Gastroesophageal sphincter (tissue), 4 donors: ENCODE results near the gene GTF2IRD2. TPM values are rescaled to one million over a fixed set of nuclear protein-coding genes. Genes with fewer than 3 reads are reported as not detected.
A peak's percentile ranks its signal among the peaks of the same experiment; 100 is the strongest.
"Not testable (repeated sequence)": the region's sequence is repeated elsewhere in the genome, so short reads cannot be mapped to it uniquely, and the experiment has no call there.

Experiments
- ATAC-seq: fragments of 150-250 bp; one replicate; pipeline ENCODE4 v1.9.1; 2016; ENCODE audit warnings: mild to moderate bottlenecking, moderate library complexity
- H3K27ac ChIP-seq, 4 donors: fragments of 200-600 bp; sonication (generic) in 3 of 4; 1 replicate in 3 of 4; 2 replicates in 1 of 4; pipeline ENCODE4 v1.5.1; 2016 to 2019
- H3K27me3 ChIP-seq: fragments of 200-600 bp; sonication (generic); one replicate; pipeline ENCODE4 v1.5.1; 2019
- H3K36me3 ChIP-seq, 2 donors: fragments of 200-600 bp; sonication (generic); one replicate each; pipeline ENCODE4 v1.5.1; 2019; ENCODE audit warnings: control low read depth in 1 of 2
- H3K4me1 ChIP-seq, 3 donors: fragments of 200-600 bp; sonication (generic); 1 replicate in 2 of 3; 2 replicates in 1 of 3; pipeline ENCODE4 v1.5.1; 2016 to 2019; ENCODE audit warnings: control low read depth in 2 of 3
- H3K4me3 ChIP-seq, 2 donors: fragments of 200-600 bp; sonication (generic); one replicate each; pipeline ENCODE4 v1.5.1; 2019; ENCODE audit warnings: mild to moderate bottlenecking in 1 of 2, moderate library complexity in 1 of 2
- H3K9me3 ChIP-seq, 3 donors: fragments of 200-600 bp; sonication (generic); one replicate each; pipeline ENCODE4 v1.5.1; 2017 to 2019; ENCODE audit warnings: control low read depth in 2 of 3
- CTCF ChIP-seq, 4 experiments: fragments of 200-600 bp in 2 of 4; fragments of 450-650 bp in 2 of 4; sonication (generic) in 1 of 4; IDR thresholded peaks; one replicate each; pipeline ENCODE4 v1.5.1; 2017 to 2019; ENCODE audit warnings: antibody characterized with exemption in 4 of 4, mild to moderate bottlenecking in 2 of 4, moderate library complexity in 2 of 4
- POLR2A ChIP-seq, 2 donors: fragments of 450-650 bp; IDR thresholded peaks; one replicate each; pipeline ENCODE4 v1.6.1; 2017; ENCODE audit warnings: antibody characterized with exemption in 2 of 2, mild to moderate bottlenecking in 2 of 2, moderate library complexity in 1 of 2
- POLR2AphosphoS5 ChIP-seq: sonication (generic); formaldehyde crosslinking; IDR thresholded peaks from one replicate; pipeline ENCODE4 v1.6.1; 2017; ENCODE audit warnings: antibody characterized with exemption
- WGBS, 2 donors: methylation state at CpG; one replicate each; pipeline ENCODE4 v1.1.5; 2018; ENCODE audit warnings: low coverage in 1 of 2; 5-methylcytosine and 5-hydroxymethylcytosine counted together
- total RNA-seq, 4 donors: library from RNA; depleted of rRNA; stranded (reverse); fragments of >200 nt; gene quantifications; one replicate each; pipeline ENCODE4 v1.1.0, GENCODE V29; 2016

Gene GTF2IRD2
- total RNA-seq, result 10 to 100 TPM in 3 of 4 donors, 1 to 10 TPM in 1; 7.9 to 45.6 (median 31.9) TPM

GRCh38 chr7:74850833-74851721 lies at the start of gene GTF2IRD2:
Gene GTF2IRD2 (minus strand): TSS chr7:74851605. CDS start chr7:74836378, 15,227 bp downstream.
- H3K27me3 ChIP-seq, H3K4me1 ChIP-seq, H3K36me3 ChIP-seq, H3K9me3 ChIP-seq: not testable (repeated sequence)
- peak within 1 kb of the TSS; percentile 57 to 67 for H3K4me3 ChIP-seq
- ATAC-seq, result peak; percentile 94
- peak in 1 of 2 donors; percentile 16 for TF ChIP-seq POLR2A (IDR thresholded peaks at IDR 0.05)
- H3K27ac ChIP-seq, result peak within 1 kb of the TSS in 2 of 4 donors; percentile 90 to 98
- WGBS, 2 donors, result no CpG with 5 or more reads among the region's 97 CpGs

DNA sequence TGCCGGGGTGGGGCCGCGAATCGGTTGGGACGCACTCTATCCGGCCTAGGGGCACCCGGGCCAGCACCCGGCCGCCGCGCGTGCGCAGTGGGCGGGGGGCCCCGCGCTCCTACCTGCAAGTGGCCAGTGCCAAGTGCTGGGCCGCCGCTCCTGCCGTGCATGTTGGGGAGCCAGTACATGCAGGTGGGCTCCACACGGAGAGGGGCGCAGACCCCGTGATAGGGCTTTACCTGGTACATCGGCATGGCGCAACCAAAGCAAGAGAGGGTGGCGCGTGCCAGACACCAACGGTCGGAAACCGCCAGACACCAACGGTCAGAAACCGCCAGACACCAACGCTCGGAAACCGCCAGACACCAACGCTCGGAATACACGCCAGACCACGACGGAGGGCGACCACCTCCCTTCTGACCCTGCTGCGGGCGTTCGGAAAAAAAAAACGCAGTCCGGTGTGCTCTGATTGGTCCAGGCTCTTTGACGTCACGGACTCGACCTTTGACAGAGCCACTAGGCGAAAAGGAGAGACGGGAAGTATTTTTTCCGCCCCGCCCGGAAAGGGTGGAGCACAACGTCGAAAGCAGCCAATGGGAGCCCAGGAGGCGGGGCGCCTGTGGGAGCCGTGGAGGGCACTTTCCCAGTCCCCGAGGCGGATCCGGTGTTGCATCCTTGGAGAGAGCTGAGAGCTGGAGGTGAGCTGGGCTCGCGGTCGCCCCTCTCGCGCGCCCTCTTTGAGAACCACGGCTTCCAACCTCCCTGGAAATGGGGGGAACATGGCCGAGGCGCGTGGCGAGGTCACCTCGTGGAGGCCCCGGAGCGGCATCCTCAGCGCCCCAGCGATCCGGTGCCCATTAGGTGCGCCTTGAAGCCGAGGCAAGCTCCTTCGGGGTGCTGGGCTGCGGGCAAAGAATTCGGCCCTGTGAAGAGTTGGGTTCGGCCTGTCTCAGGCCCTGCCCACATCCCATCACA lies 39.0 kb upstream of the GTF2IRD2 start:
- ATAC-seq, result peak; percentile 91
- TF ChIP-seq CTCF (IDR thresholded peaks at IDR 0.05) (peak in 1 of 4 experiments; percentile 27), POLR2A (IDR thresholded peaks at IDR 0.05) (peak; percentile 35 to 52), POLR2AphosphoS5 (peak; percentile 55)
- H3K4me1 ChIP-seq, result not testable (repeated sequence)

GRCh38 chr7:74889518-74890129 lies 38.2 kb upstream of the GTF2IRD2 start:
- H3K27me3 ChIP-seq, H3K9me3 ChIP-seq, H3K4me1 ChIP-seq, ATAC-seq, H3K36me3 ChIP-seq, H3K27ac ChIP-seq: not testable (repeated sequence)
- 74 to 77% methylated on average over 10 to 11 of the region's 31 CpGs for WGBS, 2 donors
- peak overlapping the region in 1 of 2 donors; percentile 28 for H3K4me3 ChIP-seq

More for the DNA sequence above, 39.0 kb upstream of the GTF2IRD2 start:
- WGBS, 2 donors, result 0% methylated on average over 1 of the region's 84 CpGs; no CpG with 5 or more reads in 1 of the 2 donors
- not testable (repeated sequence) for H3K9me3 ChIP-seq, H3K36me3 ChIP-seq, H3K27me3 ChIP-seq
- peak overlapping the region; percentile 59 to 98 for H3K4me3 ChIP-seq
- H3K27ac ChIP-seq, result peak overlapping the region; percentile 87 to 97 (median 88)

DNA sequence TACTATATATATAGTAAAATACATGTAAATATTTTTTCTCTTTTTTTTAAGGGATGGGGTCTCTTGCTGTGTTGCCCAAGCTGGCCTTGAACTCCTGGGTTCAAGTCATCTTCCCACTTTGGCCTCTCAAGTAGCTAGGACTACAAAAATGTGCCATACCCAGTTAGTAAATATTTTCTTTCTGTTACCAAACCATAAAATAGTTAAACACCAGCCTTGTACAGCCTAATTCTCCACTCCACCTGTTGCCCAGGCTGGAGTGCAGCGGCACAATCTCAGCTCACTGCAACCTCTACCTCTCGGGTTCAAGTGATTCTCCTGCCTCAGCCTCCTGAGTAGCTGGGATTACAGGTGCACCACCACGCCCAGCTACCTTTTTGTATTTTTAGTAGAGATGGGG lies 33.9 kb upstream of the GTF2IRD2 start:
- not testable (repeated sequence) for ATAC-seq
- WGBS, 2 donors, result no CpG with 5 or more reads among the region's 3 CpGs

DNA sequence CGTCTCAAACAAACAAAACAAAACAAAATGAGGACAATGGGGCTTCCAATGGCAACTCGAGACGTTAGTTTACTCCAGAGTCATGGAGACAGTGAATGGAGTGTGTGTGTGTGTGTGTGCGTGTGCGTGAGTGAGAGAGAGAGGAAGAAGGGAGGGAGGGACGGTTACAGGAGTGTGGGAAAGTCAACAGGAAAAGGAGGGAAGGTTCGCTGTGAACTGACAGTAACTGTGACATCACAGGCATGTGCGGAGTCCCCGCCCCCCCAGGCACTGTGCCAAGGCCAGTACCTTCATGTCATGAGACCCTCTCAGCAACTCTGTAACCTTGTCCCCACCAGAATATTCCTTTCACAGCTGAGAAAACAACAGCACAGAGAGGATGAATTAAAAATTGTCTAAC lies 30.7 kb upstream of the GTF2IRD2 start:
- not testable (repeated sequence) for H3K27me3 ChIP-seq, H3K4me3 ChIP-seq, ATAC-seq, H3K9me3 ChIP-seq, H3K4me1 ChIP-seq, H3K27ac ChIP-seq
- H3K36me3 ChIP-seq, result peaks cover 0 to 20% of the 10 kb centered on the region in 2 donors
- 71% methylated on average over 6 of the region's 9 CpGs; no CpG with 5 or more reads in 1 of the 2 donors for WGBS, 2 donors

More for the DNA sequence above, 33.9 kb upstream of the GTF2IRD2 start:
- H3K4me3 ChIP-seq, H3K27ac ChIP-seq, H3K4me1 ChIP-seq, H3K27me3 ChIP-seq, H3K9me3 ChIP-seq: not testable (repeated sequence)
- H3K36me3 ChIP-seq, result peaks cover 0 to 18% of the 10 kb centered on the region in 2 donors

DNA sequence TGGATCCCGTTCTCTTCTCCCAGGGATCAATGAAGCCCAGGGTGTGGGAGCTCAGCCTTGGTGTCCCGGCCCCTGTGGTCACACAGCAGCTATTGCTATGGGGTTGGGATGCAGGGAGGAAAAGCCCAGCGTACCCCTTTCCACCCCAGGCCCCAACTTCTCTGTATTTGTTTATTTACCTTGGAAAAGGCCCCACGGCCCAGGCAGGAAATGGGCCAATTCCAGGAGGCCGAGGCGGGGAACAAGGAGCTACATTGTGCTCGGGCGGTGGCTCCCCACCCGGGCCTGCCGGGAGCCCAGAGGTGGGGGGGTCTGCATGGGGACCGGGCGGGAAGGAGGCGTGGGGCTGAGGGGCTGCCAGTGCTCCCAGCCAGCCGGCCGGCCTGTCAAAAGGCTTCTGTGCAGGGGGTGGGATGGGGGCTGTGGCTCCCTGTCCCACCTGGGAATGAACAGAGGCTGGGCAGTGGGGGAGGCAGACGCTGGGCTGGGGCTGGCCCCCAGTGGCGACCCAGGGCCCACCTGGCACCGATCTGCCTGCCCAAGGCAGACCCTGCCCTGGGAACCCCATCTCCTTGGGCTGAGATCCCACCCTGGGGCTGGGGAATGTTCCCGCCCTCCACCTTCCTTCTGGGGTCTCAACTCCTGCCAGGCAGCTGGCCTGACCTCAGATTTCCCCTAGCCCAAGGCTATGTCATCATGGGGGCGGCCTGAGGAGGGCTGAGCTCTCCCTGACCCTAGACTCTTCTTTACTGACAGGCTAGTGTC lies 23.5 kb upstream of the GTF2IRD2 start:
- H3K9me3 ChIP-seq, H3K27me3 ChIP-seq, H3K4me1 ChIP-seq, H3K36me3 ChIP-seq, H3K4me3 ChIP-seq: not testable (repeated sequence)
- peak overlapping the region in 3 of 4 donors; percentile 24 to 55 (median 31) for H3K27ac ChIP-seq
- peak; percentile 81 for ATAC-seq
- no CpG with 5 or more reads among the region's 20 CpGs for WGBS, 2 donors

DNA sequence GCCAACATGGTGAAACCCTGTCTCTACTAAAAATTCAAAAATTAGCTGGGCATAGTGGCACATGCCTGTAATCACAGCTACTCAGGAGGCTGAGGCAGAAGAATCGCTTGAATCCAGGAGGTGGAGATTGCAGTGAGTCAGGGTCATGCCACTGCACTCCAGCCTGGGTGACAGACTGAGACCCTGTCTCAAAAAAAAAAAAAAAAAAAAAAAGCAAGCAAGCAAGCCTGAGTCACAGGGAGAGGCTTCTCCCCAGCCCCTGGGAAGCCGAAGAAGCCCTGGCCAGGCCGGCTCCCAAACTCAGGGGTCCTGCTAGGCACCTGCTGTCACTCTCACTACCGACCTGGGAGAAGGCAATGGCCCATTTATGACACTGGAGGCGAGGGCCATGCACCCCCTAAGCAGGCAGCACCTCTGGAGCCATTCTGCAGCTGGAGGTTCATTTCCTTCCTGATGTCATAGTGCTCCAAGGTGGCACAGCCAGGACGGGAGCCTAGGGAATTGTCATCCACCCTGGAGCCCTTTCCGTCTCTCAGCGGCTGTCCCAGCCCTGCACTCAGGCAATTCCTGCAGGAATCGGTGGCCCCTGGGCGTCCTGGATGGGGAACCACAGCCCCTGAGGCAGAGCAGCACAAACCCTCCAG lies 22.8 kb upstream of the GTF2IRD2 start:
- not testable (repeated sequence) for H3K27me3 ChIP-seq, H3K4me3 ChIP-seq, H3K4me1 ChIP-seq, H3K9me3 ChIP-seq, H3K36me3 ChIP-seq
- peak overlapping the region in 2 of 4 donors; percentile 24 to 31 for H3K27ac ChIP-seq
- ATAC-seq, result peak; percentile 53
- WGBS, 2 donors, result 67% methylated on average over 1 of the region's 10 CpGs; no CpG with 5 or more reads in 1 of the 2 donors

GRCh38 chr7:74872542-74872941 lies 21.1 kb upstream of the GTF2IRD2 start:
- not testable (repeated sequence) for H3K4me1 ChIP-seq, H3K36me3 ChIP-seq, H3K27ac ChIP-seq, ATAC-seq, H3K4me3 ChIP-seq, H3K27me3 ChIP-seq, H3K9me3 ChIP-seq
- 84% methylated on average over 7 of the region's 9 CpGs; no CpG with 5 or more reads in 1 of the 2 donors for WGBS, 2 donors

DNA sequence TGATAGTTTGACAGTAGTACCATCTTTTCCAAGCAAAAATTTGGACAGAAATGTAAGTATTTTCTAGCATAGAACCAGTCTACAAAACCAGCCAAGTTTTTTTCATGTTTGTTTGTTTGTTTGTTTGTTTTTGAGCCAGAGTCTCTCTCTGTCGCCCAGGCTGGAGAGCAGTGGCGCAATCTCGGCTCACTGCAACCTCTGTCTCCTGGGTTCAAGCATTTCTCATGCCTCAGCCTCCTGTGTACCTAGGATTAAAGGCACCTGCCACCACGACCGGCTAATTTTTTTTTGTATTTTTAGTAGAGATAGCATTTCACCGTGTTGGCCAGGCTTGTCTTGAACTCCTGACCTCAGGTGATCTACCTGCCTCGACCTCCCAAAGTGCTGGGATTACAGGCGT lies 14.4 kb upstream of the GTF2IRD2 start:
- not testable (repeated sequence) for H3K27ac ChIP-seq, H3K4me3 ChIP-seq, H3K27me3 ChIP-seq, H3K36me3 ChIP-seq, H3K9me3 ChIP-seq, H3K4me1 ChIP-seq
- 60 to 63% methylated on average over 1 to 8 of the region's 8 CpGs for WGBS, 2 donors
- ATAC-seq, result peak; percentile 2

- H3K4me3 ChIP-seq, H3K27me3 ChIP-seq, H3K36me3 ChIP-seq, H3K4me1 ChIP-seq, H3K9me3 ChIP-seq, H3K27ac ChIP-seq, ATAC-seq: not testable (repeated sequence)
- no CpG with 5 or more reads among the region's 12 CpGs for WGBS, 2 donors
Observed at GRCh38 chr7:74849853-74850252, 1.6 kb downstream of the GTF2IRD2 start.
